Left lung (tissue), 10 donors: ENCODE data around the gene CIAO3. TPM values are rescaled to one million over a fixed set of nuclear protein-coding genes. Genes with fewer than 3 reads are reported as not detected.

ENCODE experiments used
- ATAC-seq: fragments of 200-7000 bp; cut with Tn5 transposase; one replicate; pipeline ENCODE4 v1.9.1; 2020; ENCODE audit warnings: moderate library complexity
- DNase-seq, 4 donors: peaks; one replicate each; pipeline ENCODE4 v3.0.0-alpha.2; 2013 to 2020
- H3K27ac ChIP-seq, 2 donors: fragments of 200-600 bp; sonication (generic) in 1 of 2; one replicate each; pipeline versions ENCODE4 v1.5.0 to v1.8.0; 2020 to 2021
- H3K27me3 ChIP-seq, 2 donors: fragments of 200-600 bp; sonication (generic) in 1 of 2; one replicate each; pipeline versions ENCODE4 v1.5.0 to v1.8.0; 2020 to 2021
- H3K36me3 ChIP-seq, 2 donors: fragments of 200-600 bp; sonication (generic) in 1 of 2; one replicate each; pipeline versions ENCODE4 v1.5.0 to v1.8.0; 2020 to 2021
- H3K4me1 ChIP-seq, 2 donors: fragments of 200-600 bp; one replicate each; pipeline ENCODE4 v1.8.0; 2021
- H3K4me3 ChIP-seq, 2 donors: fragments of 200-600 bp; sonication (generic) in 1 of 2; one replicate each; pipeline versions ENCODE4 v1.5.0 to v1.8.0; 2020 to 2021; ENCODE audit warnings: mild to moderate bottlenecking in 1 of 2
- H3K9me3 ChIP-seq, 2 donors: fragments of 200-600 bp; sonication (generic) in 1 of 2; one replicate each; pipeline versions ENCODE4 v1.5.0 to v1.8.0; 2020 to 2021
- CTCF ChIP-seq, 2 donors: fragments of 200-600 bp; sonication (generic) in 1 of 2; IDR thresholded peaks; one replicate each; pipeline versions ENCODE4 v1.5.0 to v1.8.0; 2021; ENCODE audit warnings: antibody characterized with exemption in 2 of 2
- intact Hi-C, 2 donors: fragments of 100-400 bp; cut with DNase I; formaldehyde crosslinking; loops; one replicate each; pipeline versions ENCODE4 v1.11.2 to v1.14.2; 2022
- polyA plus RNA-seq, 6 donors: library from polyadenylated mRNA; unstranded; fragments of 120-200 nt; gene quantifications; one replicate each; pipeline ENCODE4 v1.2.1, GENCODE V29; 2013; ENCODE audit not compliant: insufficient read length in 6 of 6
- total RNA-seq, 2 donors: library from RNA; stranded (reverse); fragmentation: NEBNext Ultra II Directional; extraction: Animal tissue kit (Norgen Biotek cat#: 25700); gene quantifications; one replicate each; pipeline ENCODE4 v1.2.1, GENCODE V29; 2021
- donor health status: DM: no; HTN: yes; CAD: no.
- donor health status: DM: no; HTN: no; CAD: no.

Gene CIAO3
- total and polyA plus RNA-seq, 8 donors: 17.2 to 28.2 (median 21.2) TPM

DNA sequence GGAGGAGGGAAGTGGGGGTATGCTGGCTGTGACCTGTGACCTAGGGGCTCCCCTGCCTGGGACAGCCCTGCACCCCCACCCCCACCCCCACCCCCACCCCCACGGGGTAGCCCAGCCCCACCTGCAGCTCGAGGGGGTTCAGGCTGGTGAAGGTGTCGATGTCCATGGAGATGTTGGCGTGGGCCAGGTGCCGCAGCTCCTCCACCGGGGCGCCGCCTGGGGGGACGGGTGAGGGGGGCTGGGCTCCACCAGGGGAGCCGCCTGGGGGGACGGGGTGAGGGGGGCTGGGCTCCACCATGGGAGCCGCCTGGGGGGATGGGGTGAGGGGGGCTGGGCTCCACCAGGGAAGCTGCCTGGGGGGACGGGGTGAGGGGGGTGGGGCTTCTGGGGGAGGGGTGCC lies 29.6 kb upstream of the CIAO3 start:
- no peaks in the 10 kb centered on the region for H3K9me3 ChIP-seq
- H3K4me3 ChIP-seq: no peak overlapping the region
- intact Hi-C loops: no loop called here
- H3K36me3 ChIP-seq: no peaks in the 10 kb centered on the region
- no peak for ATAC-seq
- DNase-seq: no peak
- H3K4me1 ChIP-seq: no peaks in the 10 kb centered on the region
- H3K27ac ChIP-seq: no peak overlapping the region
- peaks cover 0 to 37% of the 10 kb centered on the region in 2 donors for H3K27me3 ChIP-seq
- no peak for TF ChIP-seq CTCF (IDR thresholded peaks at IDR 0.05)

DNA sequence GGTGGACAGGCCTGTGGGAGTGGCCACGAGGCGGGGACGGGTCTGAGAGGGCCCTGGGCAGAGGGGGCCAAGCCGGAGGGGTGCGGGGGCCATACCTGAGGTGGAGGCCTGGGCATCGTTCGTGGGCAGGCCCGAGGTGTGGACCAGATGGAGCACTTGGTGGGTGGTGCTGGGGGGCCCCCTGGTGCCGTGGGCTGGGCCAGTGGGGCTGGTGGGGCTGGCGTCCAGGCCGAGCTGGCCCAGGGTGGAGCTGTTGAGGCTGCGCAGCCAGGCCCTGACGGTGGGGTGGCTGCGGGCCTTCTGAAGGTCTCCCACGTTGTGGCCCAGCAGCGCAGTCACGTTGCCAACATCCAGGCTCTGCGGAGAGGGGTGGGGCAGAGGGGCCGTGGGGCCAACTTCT lies 29.1 kb upstream of the CIAO3 start:
- Histone ChIP-seq H3K9me3 (no peaks in the 10 kb centered on the region), H3K4me3 (no peak overlapping the region), H3K36me3 (no peaks in the 10 kb centered on the region), H3K4me1 (no peaks in the 10 kb centered on the region), H3K27me3 (peaks cover 0 to 37% of the 10 kb centered on the region in 2 donors), H3K27ac (no peak overlapping the region)
- DNase-seq (no peak), ATAC-seq (no peak)
- intact Hi-C loops: no loop called here
- no peak for TF ChIP-seq CTCF (IDR thresholded peaks at IDR 0.05)

GRCh38 chr16:769184-769784 lies 28.5 kb upstream of the CIAO3 start:
- TF ChIP-seq CTCF (IDR thresholded peaks at IDR 0.05): no peak
- no peaks in the 10 kb centered on the region for H3K4me1 ChIP-seq
- no peak for DNase-seq
- H3K27me3 ChIP-seq: peaks cover 0 to 37% of the 10 kb centered on the region in 2 donors
- no peaks in the 10 kb centered on the region for H3K9me3 ChIP-seq
- intact Hi-C loops: no loop called here
- H3K4me3 ChIP-seq: no peak overlapping the region
- no peak overlapping the region for H3K27ac ChIP-seq
- no peaks in the 10 kb centered on the region for H3K36me3 ChIP-seq
- peak; percentile 7 for ATAC-seq

DNA sequence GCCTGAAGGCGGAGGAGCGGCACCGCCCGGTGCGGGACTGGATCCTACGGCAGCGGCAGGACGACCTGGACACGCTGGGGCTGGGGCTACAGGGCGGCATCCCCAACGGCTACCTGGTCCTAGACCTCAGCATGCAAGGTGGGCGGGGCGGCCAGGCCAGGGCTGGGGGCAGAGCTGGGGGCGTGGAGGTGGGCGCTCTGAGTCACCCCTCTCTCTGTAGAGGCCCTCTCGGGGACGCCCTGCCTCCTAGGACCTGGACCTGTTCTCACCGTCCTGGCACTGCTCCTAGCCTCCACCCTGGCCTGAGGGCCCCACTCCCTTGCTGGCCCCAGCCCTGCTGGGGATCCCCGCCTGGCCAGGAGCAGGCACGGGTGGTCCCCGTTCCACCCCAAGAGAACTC lies 27.6 kb upstream of the CIAO3 start:
- intact Hi-C loops: no loop called here
- Histone ChIP-seq H3K27me3 (peaks cover 0 to 35% of the 10 kb centered on the region in 2 donors), H3K4me3 (no peak overlapping the region), H3K27ac (no peak overlapping the region), H3K36me3 (no peaks in the 10 kb centered on the region), H3K9me3 (no peaks in the 10 kb centered on the region), H3K4me1 (no peaks in the 10 kb centered on the region)
- DNase-seq (no peak), ATAC-seq (peak; percentile 11)
- TF ChIP-seq CTCF (IDR thresholded peaks at IDR 0.05): no peak

- no peak for TF ChIP-seq CTCF (IDR thresholded peaks at IDR 0.05)
- no peak for ATAC-seq
- intact Hi-C loops: no loop called here
Observed at GRCh38 chr16:767743-768235, 27.0 kb upstream of the CIAO3 start.

More at GRCh38 chr16:767743-768235, 27.0 kb upstream of the CIAO3 start:
- Histone ChIP-seq H3K9me3 (no peaks in the 10 kb centered on the region), H3K4me3 (no peak overlapping the region), H3K27me3 (peaks cover 0 to 39% of the 10 kb centered on the region in 2 donors), H3K36me3 (no peaks in the 10 kb centered on the region), H3K27ac (no peak overlapping the region), H3K4me1 (no peaks in the 10 kb centered on the region)
- no peak for DNase-seq
